Stimulated activated naive CD4-positive, alpha-beta T cell treated with Interleukin-2 at 50 U/mL for 16 hours (primary cell): Measurements from ENCODE around the gene PRELP.
A peak's percentile ranks its signal among the peaks of the same experiment; 100 is the strongest.
"Not testable (repeated sequence)": the region's sequence is repeated elsewhere in the genome, so short reads cannot be mapped to it uniquely, and the experiment has no call there.

Experiments used
- DNase-seq: peaks from one replicate; lab custom pipeline; 2025; lab: John Stamatoyannopoulos, UW

Gene PRELP

GRCh38 chr1:203506858-203507626, 31.4 kb downstream of the PRELP start:
- no peak for DNase-seq

GRCh38 chr1:203507759-203508158, 32.2 kb downstream of the PRELP start:
- DNase-seq: no peak

- no peak for DNase-seq
Measured at GRCh38 chr1:203508463-203509073, 33.0 kb downstream of the PRELP start.

GRCh38 chr1:203509135-203509534, 33.5 kb downstream of the PRELP start:
- no peak for DNase-seq

GRCh38 chr1:203511513-203511912, 35.9 kb downstream of the PRELP start:
- DNase-seq: no peak

- DNase-seq: no peak
Measured at GRCh38 chr1:203511930-203512329, 36.3 kb downstream of the PRELP start.

- no peak for DNase-seq
Measured at GRCh38 chr1:203512517-203512847, 36.9 kb downstream of the PRELP start.

- peak; percentile 9 for DNase-seq
Measured at GRCh38 chr1:203512848-203513584, 37.4 kb downstream of the PRELP start.

- no peak for DNase-seq
Measured at GRCh38 chr1:203513585-203514031, 38.0 kb downstream of the PRELP start.

GRCh38 chr1:203516184-203516583, 40.6 kb downstream of the PRELP start:
- no peak for DNase-seq

GRCh38 chr1:203516906-203517305, 41.3 kb downstream of the PRELP start:
- no peak for DNase-seq

- no peak for DNase-seq
Measured at GRCh38 chr1:203517426-203518110, 42.0 kb downstream of the PRELP start.

GRCh38 chr1:203518139-203518538, 42.5 kb downstream of the PRELP start:
- not testable (repeated sequence) for DNase-seq

GRCh38 chr1:203518541-203518940, 42.9 kb downstream of the PRELP start:
- no peak for DNase-seq

GRCh38 chr1:203519053-203519840, 43.6 kb downstream of the PRELP start:
- DNase-seq: no peak

- DNase-seq: no peak
Measured at GRCh38 chr1:203519896-203520295, 44.3 kb downstream of the PRELP start.

GRCh38 chr1:203520315-203520714, 44.7 kb downstream of the PRELP start:
- no peak for DNase-seq

- DNase-seq: no peak
Measured at GRCh38 chr1:203521074-203521794, 45.6 kb downstream of the PRELP start.

- no peak for DNase-seq
Measured at GRCh38 chr1:203521812-203522211, 46.2 kb downstream of the PRELP start.

- DNase-seq: no peak
Measured at GRCh38 chr1:203522237-203522636, 46.6 kb downstream of the PRELP start.

- DNase-seq: no peak
Measured at GRCh38 chr1:203523667-203524066, 48.1 kb downstream of the PRELP start.
